HepG2 (cell line): ENCODE measurements around the gene SEMA4B. TPM values are rescaled to one million over a fixed set of nuclear protein-coding genes. Genes with fewer than 3 reads are reported as not detected.

Experiments used
- CCAR2 ChIP-seq: fragments of 200-400 bp; formaldehyde crosslinking; optimal IDR thresholded peaks from 2 replicates; pipeline ENCODE3; 2018; ENCODE audit warnings: low read depth, mild to moderate bottlenecking, low read length, moderate library complexity
- CHD2 ChIP-seq: IDR thresholded peaks from 2 replicates; pipeline ENCODE4 v1.6.1; 2011; ENCODE audit warnings: low read depth, low read length, improper control_type of control experiment
- HMG20B ChIP-seq: conservative IDR thresholded peaks from 2 replicates; pipeline ENCODE4 v1.6.1; 2016; ENCODE audit warnings: missing genetic modification reagents, missing compliant biosample characterization
- HOXA7 ChIP-seq: sonication (generic); formaldehyde crosslinking; IDR thresholded peaks from 2 replicates; pipeline ENCODE4 v1.8.1; 2022; ENCODE audit warnings: mild to moderate bottlenecking, missing genetic modification reagents, moderate library complexity
- SOX13 ChIP-seq, 3 experiments: fragments of 450-650 bp in 1 of 3; sonication (generic) in 1 of 3; formaldehyde crosslinking in 1 of 3; IDR thresholded peaks in 2 of 3; conservative IDR thresholded peaks in 1 of 3; 2 replicates each; pipeline versions ENCODE4 v1.5.0 to v1.6.1; 2016 to 2020; ENCODE audit warnings: antibody characterized with exemption in 1 of 3, mild to moderate bottlenecking in 1 of 3, missing compliant biosample characterization in 1 of 3, missing genetic modification reagents in 1 of 3, moderate library complexity in 1 of 3
- TCF7 ChIP-seq: sonication (generic); IDR thresholded peaks from 2 replicates; pipeline ENCODE4 v1.6.1; 2016; ENCODE audit warnings: antibody characterized with exemption, low read depth
- XRCC5 ChIP-seq: fragments of 200-400 bp; formaldehyde crosslinking; optimal IDR thresholded peaks from 2 replicates; pipeline ENCODE3; 2017; ENCODE audit warnings: mild to moderate bottlenecking, low read length
- ZFP41 ChIP-seq: sonication (generic); formaldehyde crosslinking; IDR thresholded peaks from 2 replicates; pipeline ENCODE4 v1.4.0; 2020; ENCODE audit warnings: mild to moderate bottlenecking, missing genetic modification reagents, borderline replicate concordance
- ZNF10 ChIP-seq: sonication (generic); formaldehyde crosslinking; IDR thresholded peaks from 2 replicates; pipeline ENCODE4 v1.4.0; 2020; ENCODE audit warnings: mild to moderate bottlenecking, low read depth, missing genetic modification reagents, borderline replicate concordance
- ZNF317 ChIP-seq: sonication (generic); formaldehyde crosslinking; IDR thresholded peaks from 2 replicates; pipeline ENCODE4 v1.5.0; 2020; ENCODE audit warnings: mild to moderate bottlenecking, missing genetic modification reagents
- ZNF34 ChIP-seq: sonication (generic); formaldehyde crosslinking; IDR thresholded peaks from 2 replicates; pipeline ENCODE4 v1.4.0; 2020; ENCODE audit warnings: mild to moderate bottlenecking, missing genetic modification reagents, borderline replicate concordance
- ZNF484 ChIP-seq: sonication (generic); formaldehyde crosslinking; IDR thresholded peaks from 2 replicates; pipeline ENCODE4 v1.5.1; 2020; ENCODE audit warnings: mild to moderate bottlenecking, low read depth, missing genetic modification reagents, borderline replicate concordance
- polyA plus RNA-seq, 8 experiments: library from polyadenylated mRNA; depleted of rRNA in 3 of 8; stranded (reverse) in 7 of 8; unstranded in 1 of 8; fragments of >200 nt; fragmentation: Illumina TruSeq in 4 of 8; extraction: Trizol in 4 of 8; gene quantifications; 2 replicates each; pipeline versions ENCODE4 v1.2.1 to v1.2.3, GENCODE V29; 2011 to 2016; ENCODE audit warnings: low read depth in 4 of 8, missing spikeins in 1 of 8, mixed read lengths in 1 of 8; ENCODE audit not compliant: insufficient read depth in 1 of 8
- total RNA-seq, 5 experiments: library from RNA; depleted of rRNA; stranded (reverse); fragments of >200 nt; fragmentation: Illumina TruSeq; extraction: Trizol; gene quantifications; 2 replicates each; pipeline ENCODE4 v1.2.3, GENCODE V29; 2016; ENCODE audit warnings: low read depth in 1 of 5
- TF ChIP-seq, protein P1 (sequence below): IDR thresholded peaks from 2 replicates; pipeline ENCODE4 v1.4.0; 2020; ENCODE audit warnings: mild to moderate bottlenecking, missing genetic modification reagents
- TF ChIP-seq, protein P2 (sequence below): sonication (generic); formaldehyde crosslinking; IDR thresholded peaks from 2 replicates; pipeline ENCODE4 v1.4.0; 2020; ENCODE audit warnings: missing genetic modification reagents
- TF ChIP-seq, protein P3 (sequence below): fragments of 450-650 bp; IDR thresholded peaks from 2 replicates; pipeline ENCODE4 v1.6.1; 2016
- TF ChIP-seq, protein P4 (sequence below): sonication (generic); formaldehyde crosslinking; IDR thresholded peaks from 2 replicates; pipeline ENCODE4 v1.5.0; 2020; ENCODE audit warnings: missing genetic modification reagents, mild to moderate bottlenecking, borderline replicate concordance
- TF ChIP-seq, protein P5 (sequence below): sonication (generic); formaldehyde crosslinking; IDR thresholded peaks from 2 replicates; pipeline ENCODE4 v1.4.0; 2020; ENCODE audit warnings: missing genetic modification reagents

SEMA4B gene
- total and polyA plus RNA-seq, 2 of the 13 experiments (the other 11 are each of a cell fraction or from before 2014, with no cell fraction given), result 2.1 to 17.0 TPM

DNA sequence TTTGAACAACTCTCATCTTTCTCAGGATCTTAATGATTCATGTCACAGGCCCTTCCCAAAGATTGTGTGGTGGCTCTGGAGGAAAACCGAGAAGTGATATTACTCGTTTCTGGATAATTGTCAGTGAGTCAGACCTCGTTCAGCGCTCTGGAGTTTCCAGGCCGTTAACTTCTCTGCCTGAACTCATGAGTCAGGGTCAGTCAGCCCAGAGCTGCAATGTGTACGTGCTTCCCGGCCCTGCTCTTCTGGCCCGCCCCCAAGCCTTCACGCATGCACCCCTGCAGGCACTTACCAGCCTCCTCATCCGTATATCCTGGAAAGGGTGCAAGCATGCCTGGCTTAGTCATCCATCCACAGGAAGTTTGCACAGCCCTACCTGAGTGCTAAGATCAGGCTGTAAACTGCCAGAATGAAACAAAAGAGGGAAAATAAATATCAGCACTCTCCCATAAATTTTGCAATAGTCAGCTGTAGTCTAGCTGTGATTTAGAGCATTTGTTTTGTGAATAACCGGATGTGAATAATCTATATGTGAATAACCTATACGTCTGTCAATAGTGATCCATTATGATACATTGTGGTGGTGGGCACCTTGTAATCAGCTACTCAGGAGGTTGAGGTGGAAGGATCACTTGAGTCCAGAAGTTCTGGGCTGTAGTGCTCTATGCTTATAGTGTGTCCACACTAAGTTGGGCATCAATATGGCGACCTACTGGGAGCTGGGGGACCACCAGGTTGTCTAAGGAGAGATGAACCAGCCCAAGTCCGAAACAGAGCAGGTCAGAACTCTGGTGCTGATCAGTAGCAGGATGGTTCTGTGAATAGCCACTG is 35.3 kb upstream of the SEMA4B start (continued):
- TF ChIP-seq, protein P1, sequence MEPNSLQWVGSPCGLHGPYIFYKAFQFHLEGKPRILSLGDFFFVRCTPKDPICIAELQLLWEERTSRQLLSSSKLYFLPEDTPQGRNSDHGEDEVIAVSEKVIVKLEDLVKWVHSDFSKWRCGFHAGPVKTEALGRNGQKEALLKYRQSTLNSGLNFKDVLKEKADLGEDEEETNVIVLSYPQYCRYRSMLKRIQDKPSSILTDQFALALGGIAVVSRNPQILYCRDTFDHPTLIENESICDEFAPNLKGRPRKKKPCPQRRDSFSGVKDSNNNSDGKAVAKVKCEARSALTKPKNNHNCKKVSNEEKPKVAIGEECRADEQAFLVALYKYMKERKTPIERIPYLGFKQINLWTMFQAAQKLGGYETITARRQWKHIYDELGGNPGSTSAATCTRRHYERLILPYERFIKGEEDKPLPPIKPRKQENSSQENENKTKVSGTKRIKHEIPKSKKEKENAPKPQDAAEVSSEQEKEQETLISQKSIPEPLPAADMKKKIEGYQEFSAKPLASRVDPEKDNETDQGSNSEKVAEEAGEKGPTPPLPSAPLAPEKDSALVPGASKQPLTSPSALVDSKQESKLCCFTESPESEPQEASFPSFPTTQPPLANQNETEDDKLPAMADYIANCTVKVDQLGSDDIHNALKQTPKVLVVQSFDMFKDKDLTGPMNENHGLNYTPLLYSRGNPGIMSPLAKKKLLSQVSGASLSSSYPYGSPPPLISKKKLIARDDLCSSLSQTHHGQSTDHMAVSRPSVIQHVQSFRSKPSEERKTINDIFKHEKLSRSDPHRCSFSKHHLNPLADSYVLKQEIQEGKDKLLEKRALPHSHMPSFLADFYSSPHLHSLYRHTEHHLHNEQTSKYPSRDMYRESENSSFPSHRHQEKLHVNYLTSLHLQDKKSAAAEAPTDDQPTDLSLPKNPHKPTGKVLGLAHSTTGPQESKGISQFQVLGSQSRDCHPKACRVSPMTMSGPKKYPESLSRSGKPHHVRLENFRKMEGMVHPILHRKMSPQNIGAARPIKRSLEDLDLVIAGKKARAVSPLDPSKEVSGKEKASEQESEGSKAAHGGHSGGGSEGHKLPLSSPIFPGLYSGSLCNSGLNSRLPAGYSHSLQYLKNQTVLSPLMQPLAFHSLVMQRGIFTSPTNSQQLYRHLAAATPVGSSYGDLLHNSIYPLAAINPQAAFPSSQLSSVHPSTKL (CRISPR knock-in tag), result peak; percentile 91
- TF ChIP-seq SOX13 (IDR thresholded peaks at IDR 0.05) (no peak; the same call in 1 of the 2 replicates), SOX13 (CRISPR knock-in tag; conservative IDR thresholded peaks at IDR 0.05 in 1 of 2, IDR thresholded peaks at IDR 0.05 in 1 of 2) (peak in 1 of 2 experiments; percentile 72; a peak in 1 of 4 replicates), ZNF34 (CRISPR knock-in tag) (no peak), ZFP41 (CRISPR knock-in tag) (no peak), ZNF317 (CRISPR knock-in tag) (peak; percentile 29; the same call in 1 of the 2 replicates), ZNF10 (CRISPR knock-in tag) (no peak), HOXA7 (no peak), ZNF484 (CRISPR knock-in tag) (no peak), XRCC5 (peak; percentile 60), HMG20B (CRISPR knock-in tag) (0 out of 2 replicates have a peak, but pooled peaks have one; percentile 27), CCAR2 (no peak), TCF7 (no peak), CHD2 (no peak)
- TF ChIP-seq, protein P2, sequence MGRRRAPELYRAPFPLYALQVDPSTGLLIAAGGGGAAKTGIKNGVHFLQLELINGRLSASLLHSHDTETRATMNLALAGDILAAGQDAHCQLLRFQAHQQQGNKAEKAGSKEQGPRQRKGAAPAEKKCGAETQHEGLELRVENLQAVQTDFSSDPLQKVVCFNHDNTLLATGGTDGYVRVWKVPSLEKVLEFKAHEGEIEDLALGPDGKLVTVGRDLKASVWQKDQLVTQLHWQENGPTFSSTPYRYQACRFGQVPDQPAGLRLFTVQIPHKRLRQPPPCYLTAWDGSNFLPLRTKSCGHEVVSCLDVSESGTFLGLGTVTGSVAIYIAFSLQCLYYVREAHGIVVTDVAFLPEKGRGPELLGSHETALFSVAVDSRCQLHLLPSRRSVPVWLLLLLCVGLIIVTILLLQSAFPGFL (CRISPR knock-in tag), result no peak
- TF ChIP-seq, protein P3, sequence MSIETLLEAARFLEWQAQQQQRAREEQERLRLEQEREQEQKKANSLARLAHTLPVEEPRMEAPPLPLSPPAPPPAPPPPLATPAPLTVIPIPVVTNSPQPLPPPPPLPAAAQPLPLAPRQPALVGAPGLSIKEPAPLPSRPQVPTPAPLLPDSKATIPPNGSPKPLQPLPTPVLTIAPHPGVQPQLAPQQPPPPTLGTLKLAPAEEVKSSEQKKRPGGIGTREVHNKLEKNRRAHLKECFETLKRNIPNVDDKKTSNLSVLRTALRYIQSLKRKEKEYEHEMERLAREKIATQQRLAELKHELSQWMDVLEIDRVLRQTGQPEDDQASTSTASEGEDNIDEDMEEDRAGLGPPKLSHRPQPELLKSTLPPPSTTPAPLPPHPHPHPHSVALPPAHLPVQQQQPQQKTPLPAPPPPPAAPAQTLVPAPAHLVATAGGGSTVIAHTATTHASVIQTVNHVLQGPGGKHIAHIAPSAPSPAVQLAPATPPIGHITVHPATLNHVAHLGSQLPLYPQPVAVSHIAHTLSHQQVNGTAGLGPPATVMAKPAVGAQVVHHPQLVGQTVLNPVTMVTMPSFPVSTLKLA, result peak; percentile 25; the same call in 1 of the 2 replicates
- TF ChIP-seq, protein P4, sequence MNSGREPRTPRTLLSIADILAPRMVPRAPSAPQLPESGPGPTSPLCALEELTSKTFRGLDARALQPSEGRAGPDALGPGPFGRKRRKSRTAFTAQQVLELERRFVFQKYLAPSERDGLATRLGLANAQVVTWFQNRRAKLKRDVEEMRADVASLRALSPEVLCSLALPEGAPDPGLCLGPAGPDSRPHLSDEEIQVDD (CRISPR knock-in tag), result no peak
- TF ChIP-seq, protein P5, sequence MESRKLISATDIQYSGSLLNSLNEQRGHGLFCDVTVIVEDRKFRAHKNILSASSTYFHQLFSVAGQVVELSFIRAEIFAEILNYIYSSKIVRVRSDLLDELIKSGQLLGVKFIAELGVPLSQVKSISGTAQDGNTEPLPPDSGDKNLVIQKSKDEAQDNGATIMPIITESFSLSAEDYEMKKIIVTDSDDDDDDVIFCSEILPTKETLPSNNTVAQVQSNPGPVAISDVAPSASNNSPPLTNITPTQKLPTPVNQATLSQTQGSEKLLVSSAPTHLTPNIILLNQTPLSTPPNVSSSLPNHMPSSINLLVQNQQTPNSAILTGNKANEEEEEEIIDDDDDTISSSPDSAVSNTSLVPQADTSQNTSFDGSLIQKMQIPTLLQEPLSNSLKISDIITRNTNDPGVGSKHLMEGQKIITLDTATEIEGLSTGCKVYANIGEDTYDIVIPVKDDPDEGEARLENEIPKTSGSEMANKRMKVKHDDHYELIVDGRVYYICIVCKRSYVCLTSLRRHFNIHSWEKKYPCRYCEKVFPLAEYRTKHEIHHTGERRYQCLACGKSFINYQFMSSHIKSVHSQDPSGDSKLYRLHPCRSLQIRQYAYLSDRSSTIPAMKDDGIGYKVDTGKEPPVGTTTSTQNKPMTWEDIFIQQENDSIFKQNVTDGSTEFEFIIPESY (CRISPR knock-in tag), result peak; percentile 29; the same call in 1 of the 2 replicates
